Testis (tissue), 2 donors: ENCODE results near the gene TLE1.

Source experiments
- POLR2A ChIP-seq: fragments of 450-650 bp; IDR thresholded peaks from one replicate; pipeline ENCODE4 v1.6.1; 2017; ENCODE audit warnings: antibody characterized with exemption, mild to moderate bottlenecking, moderate library complexity
- TF ChIP-seq, protein P1 (sequence below), 3 experiments: fragments of 450-650 bp in 2 of 3; fragments of 200-600 bp in 1 of 3; sonication (generic) in 1 of 3; IDR thresholded peaks; one replicate each; pipeline ENCODE4 v1.5.1; 2016 to 2019; ENCODE audit warnings: antibody characterized with exemption in 3 of 3, mild to moderate bottlenecking in 2 of 3, moderate library complexity in 1 of 3

DNA sequence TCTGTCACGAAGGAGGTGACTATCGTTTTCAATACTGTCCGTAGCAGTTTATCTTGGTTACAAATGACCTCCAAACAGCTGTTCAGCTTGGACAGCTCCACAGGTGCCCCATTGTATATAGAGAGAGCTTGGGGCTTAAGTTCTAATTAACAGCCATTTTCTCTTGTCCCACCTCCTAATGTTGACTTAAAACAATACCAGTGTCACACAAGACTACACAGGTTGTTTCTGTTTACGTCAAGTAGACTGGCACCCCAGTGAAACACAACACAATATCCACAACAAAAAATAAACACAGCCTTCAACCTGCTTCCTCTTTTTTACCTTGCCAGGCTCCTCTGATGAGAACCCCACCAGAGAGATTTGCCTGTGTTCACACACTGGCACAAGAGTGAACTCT, 39.8 kb upstream of the TLE1 start:
- TF ChIP-seq, protein P1, sequence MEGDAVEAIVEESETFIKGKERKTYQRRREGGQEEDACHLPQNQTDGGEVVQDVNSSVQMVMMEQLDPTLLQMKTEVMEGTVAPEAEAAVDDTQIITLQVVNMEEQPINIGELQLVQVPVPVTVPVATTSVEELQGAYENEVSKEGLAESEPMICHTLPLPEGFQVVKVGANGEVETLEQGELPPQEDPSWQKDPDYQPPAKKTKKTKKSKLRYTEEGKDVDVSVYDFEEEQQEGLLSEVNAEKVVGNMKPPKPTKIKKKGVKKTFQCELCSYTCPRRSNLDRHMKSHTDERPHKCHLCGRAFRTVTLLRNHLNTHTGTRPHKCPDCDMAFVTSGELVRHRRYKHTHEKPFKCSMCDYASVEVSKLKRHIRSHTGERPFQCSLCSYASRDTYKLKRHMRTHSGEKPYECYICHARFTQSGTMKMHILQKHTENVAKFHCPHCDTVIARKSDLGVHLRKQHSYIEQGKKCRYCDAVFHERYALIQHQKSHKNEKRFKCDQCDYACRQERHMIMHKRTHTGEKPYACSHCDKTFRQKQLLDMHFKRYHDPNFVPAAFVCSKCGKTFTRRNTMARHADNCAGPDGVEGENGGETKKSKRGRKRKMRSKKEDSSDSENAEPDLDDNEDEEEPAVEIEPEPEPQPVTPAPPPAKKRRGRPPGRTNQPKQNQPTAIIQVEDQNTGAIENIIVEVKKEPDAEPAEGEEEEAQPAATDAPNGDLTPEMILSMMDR (IDR thresholded peaks at IDR 0.05), result no peak
- TF ChIP-seq POLR2A, result no peak
